Measurements from ENCODE around the gene RALY. TPM values are rescaled to one million over a fixed set of nuclear protein-coding genes. Genes with fewer than 3 reads are reported as not detected.

Gene RALY
- total RNA-seq, 1 experiment from 2014 or later, result 119 TPM

DNA sequence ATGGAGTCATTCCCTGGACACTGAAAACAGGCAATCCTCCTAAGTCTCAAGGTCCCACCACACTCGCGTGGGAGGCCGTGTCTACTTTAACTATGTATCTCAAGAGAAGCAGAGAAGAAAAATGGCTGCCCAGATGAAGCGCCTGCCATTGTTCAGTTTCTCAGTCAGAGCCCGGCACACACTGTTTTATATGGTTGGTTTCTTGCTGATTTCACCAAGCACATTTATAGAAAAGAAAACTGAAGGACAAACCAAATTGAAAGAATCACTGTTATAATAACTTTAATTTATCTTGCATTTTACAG lies 95.4 kb downstream of the RALY start:
- Histone ChIP-seq H3K9me3 (ENCODE audit: control insufficient read depth in 1 of 2, insufficient read depth in 1 of 2, low read depth in 1 of 2, low read length in 2 of 2) (no peaks in the 10 kb centered on the region), H4K20me1 (ENCODE audit: insufficient read depth) (peaks cover 3% of the 10 kb centered on the region; the same call in 1 of the 2 replicates), H3K79me2 (ENCODE audit: insufficient read depth, low read length) (peaks cover 48% of the 10 kb centered on the region), H2AFZ (ENCODE audit: low read depth, low read length, poor library complexity, severe bottlenecking) (no peak overlapping the region), H3K9ac (ENCODE audit: low read length) (no peak overlapping the region), H3K4me3 (replicated peaks in 1 of 2; ENCODE audit: low read depth in 1 of 2, low read length in 2 of 2) (no peak overlapping the region), H3K4me1 (ENCODE audit: control insufficient read depth in 1 of 2, insufficient read depth in 2 of 2, low read length in 2 of 2) (no peaks in the 10 kb centered on the region), H3K27me3 (ENCODE audit: insufficient read depth, low read length) (no peaks in the 10 kb centered on the region), H3K9me2 (ENCODE audit: insufficient read depth) (no peaks in the 10 kb centered on the region), H3K4me2 (ENCODE audit: low read length) (no peak overlapping the region), H3K27ac (ENCODE audit: low read depth, low read length) (no peak overlapping the region), H3K36me3 (ENCODE audit: control insufficient read depth in 1 of 2, insufficient read depth in 2 of 2, low read length in 2 of 2) (peaks cover 43 to 53% of the 10 kb centered on the region in 2 experiments)
- no peak for ATAC-seq
- DNase-seq (ENCODE audit: low read depth, low spot score), result no peak
- TF ChIP-seq, protein P1, sequence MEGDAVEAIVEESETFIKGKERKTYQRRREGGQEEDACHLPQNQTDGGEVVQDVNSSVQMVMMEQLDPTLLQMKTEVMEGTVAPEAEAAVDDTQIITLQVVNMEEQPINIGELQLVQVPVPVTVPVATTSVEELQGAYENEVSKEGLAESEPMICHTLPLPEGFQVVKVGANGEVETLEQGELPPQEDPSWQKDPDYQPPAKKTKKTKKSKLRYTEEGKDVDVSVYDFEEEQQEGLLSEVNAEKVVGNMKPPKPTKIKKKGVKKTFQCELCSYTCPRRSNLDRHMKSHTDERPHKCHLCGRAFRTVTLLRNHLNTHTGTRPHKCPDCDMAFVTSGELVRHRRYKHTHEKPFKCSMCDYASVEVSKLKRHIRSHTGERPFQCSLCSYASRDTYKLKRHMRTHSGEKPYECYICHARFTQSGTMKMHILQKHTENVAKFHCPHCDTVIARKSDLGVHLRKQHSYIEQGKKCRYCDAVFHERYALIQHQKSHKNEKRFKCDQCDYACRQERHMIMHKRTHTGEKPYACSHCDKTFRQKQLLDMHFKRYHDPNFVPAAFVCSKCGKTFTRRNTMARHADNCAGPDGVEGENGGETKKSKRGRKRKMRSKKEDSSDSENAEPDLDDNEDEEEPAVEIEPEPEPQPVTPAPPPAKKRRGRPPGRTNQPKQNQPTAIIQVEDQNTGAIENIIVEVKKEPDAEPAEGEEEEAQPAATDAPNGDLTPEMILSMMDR (IDR thresholded peaks at IDR 0.05 in 2 of 3, conservative IDR thresholded peaks at IDR 0.05 in 1 of 3; ENCODE audit: borderline replicate concordance in 1 of 3, insufficient read depth in 1 of 3, low read depth in 2 of 3, low read length in 2 of 3), result no peak
- TF ChIP-seq JUND (IDR thresholded peaks at IDR 0.05) (no peak), ZFX (IDR thresholded peaks at IDR 0.05) (no peak), FOSL1 (IDR thresholded peaks at IDR 0.05; ENCODE audit: low read depth) (no peak), SP1 (IDR thresholded peaks at IDR 0.05; ENCODE audit: low read depth) (no peak), POLR2AphosphoS5 (IDR thresholded peaks at IDR 0.05; ENCODE audit: low read depth, low read length) (no peak), TCF7L2 (IDR thresholded peaks at IDR 0.05; ENCODE audit: borderline replicate concordance, extremely low read depth, insufficient read depth, insufficient read length) (no peak), CEBPB (IDR thresholded peaks at IDR 0.05; ENCODE audit: low read depth) (no peak), ELF1 (IDR thresholded peaks at IDR 0.05; ENCODE audit: borderline replicate concordance, low read depth) (no peak), CBX3 (IDR thresholded peaks at IDR 0.05; ENCODE audit: low read depth) (no peak), ZNF274 (IDR thresholded peaks at IDR 0.05; ENCODE audit: low read depth, low read length) (no peak), EZH2phosphoT487 (IDR thresholded peaks at IDR 0.05; ENCODE audit: borderline replicate concordance) (no peak), EGR1 (IDR thresholded peaks at IDR 0.05; ENCODE audit: low read depth) (no peak)
- TF ChIP-seq, protein P2, sequence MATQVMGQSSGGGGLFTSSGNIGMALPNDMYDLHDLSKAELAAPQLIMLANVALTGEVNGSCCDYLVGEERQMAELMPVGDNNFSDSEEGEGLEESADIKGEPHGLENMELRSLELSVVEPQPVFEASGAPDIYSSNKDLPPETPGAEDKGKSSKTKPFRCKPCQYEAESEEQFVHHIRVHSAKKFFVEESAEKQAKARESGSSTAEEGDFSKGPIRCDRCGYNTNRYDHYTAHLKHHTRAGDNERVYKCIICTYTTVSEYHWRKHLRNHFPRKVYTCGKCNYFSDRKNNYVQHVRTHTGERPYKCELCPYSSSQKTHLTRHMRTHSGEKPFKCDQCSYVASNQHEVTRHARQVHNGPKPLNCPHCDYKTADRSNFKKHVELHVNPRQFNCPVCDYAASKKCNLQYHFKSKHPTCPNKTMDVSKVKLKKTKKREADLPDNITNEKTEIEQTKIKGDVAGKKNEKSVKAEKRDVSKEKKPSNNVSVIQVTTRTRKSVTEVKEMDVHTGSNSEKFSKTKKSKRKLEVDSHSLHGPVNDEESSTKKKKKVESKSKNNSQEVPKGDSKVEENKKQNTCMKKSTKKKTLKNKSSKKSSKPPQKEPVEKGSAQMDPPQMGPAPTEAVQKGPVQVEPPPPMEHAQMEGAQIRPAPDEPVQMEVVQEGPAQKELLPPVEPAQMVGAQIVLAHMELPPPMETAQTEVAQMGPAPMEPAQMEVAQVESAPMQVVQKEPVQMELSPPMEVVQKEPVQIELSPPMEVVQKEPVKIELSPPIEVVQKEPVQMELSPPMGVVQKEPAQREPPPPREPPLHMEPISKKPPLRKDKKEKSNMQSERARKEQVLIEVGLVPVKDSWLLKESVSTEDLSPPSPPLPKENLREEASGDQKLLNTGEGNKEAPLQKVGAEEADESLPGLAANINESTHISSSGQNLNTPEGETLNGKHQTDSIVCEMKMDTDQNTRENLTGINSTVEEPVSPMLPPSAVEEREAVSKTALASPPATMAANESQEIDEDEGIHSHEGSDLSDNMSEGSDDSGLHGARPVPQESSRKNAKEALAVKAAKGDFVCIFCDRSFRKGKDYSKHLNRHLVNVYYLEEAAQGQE (IDR thresholded peaks at IDR 0.05; ENCODE audit: low read depth), result no peak
- TF ChIP-seq, protein P3, sequence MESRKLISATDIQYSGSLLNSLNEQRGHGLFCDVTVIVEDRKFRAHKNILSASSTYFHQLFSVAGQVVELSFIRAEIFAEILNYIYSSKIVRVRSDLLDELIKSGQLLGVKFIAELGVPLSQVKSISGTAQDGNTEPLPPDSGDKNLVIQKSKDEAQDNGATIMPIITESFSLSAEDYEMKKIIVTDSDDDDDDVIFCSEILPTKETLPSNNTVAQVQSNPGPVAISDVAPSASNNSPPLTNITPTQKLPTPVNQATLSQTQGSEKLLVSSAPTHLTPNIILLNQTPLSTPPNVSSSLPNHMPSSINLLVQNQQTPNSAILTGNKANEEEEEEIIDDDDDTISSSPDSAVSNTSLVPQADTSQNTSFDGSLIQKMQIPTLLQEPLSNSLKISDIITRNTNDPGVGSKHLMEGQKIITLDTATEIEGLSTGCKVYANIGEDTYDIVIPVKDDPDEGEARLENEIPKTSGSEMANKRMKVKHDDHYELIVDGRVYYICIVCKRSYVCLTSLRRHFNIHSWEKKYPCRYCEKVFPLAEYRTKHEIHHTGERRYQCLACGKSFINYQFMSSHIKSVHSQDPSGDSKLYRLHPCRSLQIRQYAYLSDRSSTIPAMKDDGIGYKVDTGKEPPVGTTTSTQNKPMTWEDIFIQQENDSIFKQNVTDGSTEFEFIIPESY (IDR thresholded peaks at IDR 0.05; ENCODE audit: extremely low read depth, insufficient replicate concordance, low read length), result no peak
- ChIA-PET CTCF (no interaction called here), POLR2A (no interaction called here), RAD21 (ENCODE audit: low non-redundant PET in 1 of 2, low total read pairs in 2 of 2, uncharacterized antibody in 2 of 2, unreplicated experiment in 2 of 2) (no interaction called here)
- intact Hi-C loops (cut with micrococcal nuclease), result no loop called here
- no TSS peak for BruUV-seq (replicated peaks)

Measured in HCT116 (cell line).